Activated CD8-positive, alpha-beta T cell treated with anti-CD3 and anti-CD28 coated beads, Interleukin-2, amount 10 ng/mL, durations not matched to agents 7 days and 5 days (primary cell): ENCODE data around the gene SYP. TPM values are rescaled to one million over a fixed set of nuclear protein-coding genes. Genes with fewer than 3 reads are reported as not detected.
"Not testable (repeated sequence)": the region's sequence is repeated elsewhere in the genome, so short reads cannot be mapped to it uniquely, and the experiment has no call there.

Experiments used
- ATAC-seq: fragments of 150-1000 bp; cut with Tn5 transposase; one replicate; pipeline ENCODE4 v1.10.0; 2021; ENCODE audit warnings: moderate library complexity
- CTCF ChIA-PET: fragments of 350-600 bp; sonication (Branson Sonifier 250); formaldehyde crosslinking; loops from one replicate; lab custom pipeline; 2021; ENCODE audit warnings: antibody characterized with exemption; lab: Charles Lee
- POLR2A ChIA-PET: fragments of 350-600 bp; sonication (Branson Sonifier 250); formaldehyde crosslinking; loops from one replicate; lab custom pipeline; 2021; ENCODE audit warnings: antibody characterized with exemption; lab: Charles Lee
- DNase-seq: peaks from one replicate; pipeline ENCODE4 v3.0.0-alpha.2; 2020
- H3K27ac Mint-ChIP-seq: one replicate; pipeline ENCODE4 v1.8.0; 2021; ENCODE audit warnings: mild to moderate bottlenecking, mixed read lengths
- H3K27me3 Mint-ChIP-seq: one replicate; pipeline ENCODE4 v1.8.0; 2021; ENCODE audit warnings: low read depth, mixed read lengths
- H3K36me3 Mint-ChIP-seq: one replicate; pipeline ENCODE4 v1.8.0; 2021; ENCODE audit warnings: low read depth, mixed read lengths
- H3K4me1 Mint-ChIP-seq: one replicate; pipeline ENCODE4 v1.8.0; 2021; ENCODE audit warnings: low read depth, mixed read lengths
- H3K4me3 Mint-ChIP-seq: one replicate; pipeline ENCODE4 v1.8.0; 2021; ENCODE audit warnings: mild to moderate bottlenecking, mixed read lengths
- H3K9me3 Mint-ChIP-seq: one replicate; pipeline ENCODE4 v1.8.0; 2022; ENCODE audit warnings: mixed read lengths; ENCODE audit not compliant: insufficient read depth
- total RNA-seq, 2 experiments: library from RNA; stranded (reverse); gene quantifications; one replicate each; pipeline ENCODE4 v1.2.3, GENCODE V29; 2021

The SYP gene
- total RNA-seq, 2 experiments from 2014 or later: 1.1 to 2.6 TPM

- POLR2A ChIA-PET: no interaction called here
- Mint-ChIP-seq H3K4me3 (no peak overlapping the region), H3K36me3 (no peaks in the 10 kb centered on the region), H3K9me3 (no peaks in the 10 kb centered on the region), H3K4me1 (no peaks in the 10 kb centered on the region), H3K27me3 (no peaks in the 10 kb centered on the region), H3K27ac (no peak overlapping the region)
- no peak for ATAC-seq
- DNase-seq: no peak
- CTCF ChIA-PET: no interaction called here
These were observed 52.1 kb downstream of the SYP start for GRCh38 chrX:49147936-49148335.

GRCh38 chrX:49147282-49147681, 52.7 kb downstream of the SYP start:
- Mint-ChIP-seq H3K4me3 (no peak overlapping the region), H3K9me3 (no peaks in the 10 kb centered on the region), H3K27me3 (no peaks in the 10 kb centered on the region), H3K4me1 (no peaks in the 10 kb centered on the region), H3K27ac (no peak overlapping the region), H3K36me3 (no peaks in the 10 kb centered on the region)
- ChIA-PET CTCF (no interaction called here), POLR2A (no interaction called here)
- no peak for DNase-seq
- ATAC-seq: no peak

- H3K4me3 Mint-ChIP-seq, H3K36me3 Mint-ChIP-seq, H3K27ac Mint-ChIP-seq, H3K4me1 Mint-ChIP-seq, POLR2A ChIA-PET, DNase-seq, H3K27me3 Mint-ChIP-seq, H3K9me3 Mint-ChIP-seq, ATAC-seq: not testable (repeated sequence)
- CTCF ChIA-PET: interaction anchor here (1.1 to 4.9 kb wide), 3 partner anchors 12 to 50 kb away, joined by 4 to 26 read pairs (median 7); no protein-coding TSS in a partner anchor
These were observed 56.8 kb downstream of the SYP start for GRCh38 chrX:49143154-49143553.

GRCh38 chrX:49142264-49142663, 57.7 kb downstream of the SYP start:
- H3K4me1 Mint-ChIP-seq, H3K4me3 Mint-ChIP-seq, ATAC-seq, H3K27ac Mint-ChIP-seq, H3K27me3 Mint-ChIP-seq, H3K9me3 Mint-ChIP-seq, POLR2A ChIA-PET, H3K36me3 Mint-ChIP-seq, DNase-seq: not testable (repeated sequence)
- CTCF ChIA-PET: interaction anchor here (1.1 to 4.9 kb wide), 6 partner anchors 13 to 51 kb away, joined by 4 to 26 read pairs (median 6); partner anchors contain the start of gene MAGIX

- Mint-ChIP-seq H3K4me3 (no peak overlapping the region), H3K27me3 (no peaks in the 10 kb centered on the region), H3K9me3 (peaks cover 8% of the 10 kb centered on the region), H3K4me1 (no peaks in the 10 kb centered on the region), H3K27ac (no peak overlapping the region), H3K36me3 (peaks cover 2% of the 10 kb centered on the region)
- POLR2A ChIA-PET: no interaction called here
- no peak for ATAC-seq
- no peak for DNase-seq
- CTCF ChIA-PET: interaction anchor here (4.9 kb wide), 1 partner anchor 16 kb away, joined by 26 read pairs; no protein-coding TSS in a partner anchor
These were observed 60.3 kb downstream of the SYP start for GRCh38 chrX:49139713-49140112.

Other genes starting within 250 kb of the SYP start
- gene OTUD5, start 242.6 kb downstream of the SYP start, total RNA-seq: 10 to 100 TPM; 40.0 to 41.7 TPM
- 1 to 10 TPM; 3.5 to 4.6 TPM for gene KCND1, start 228.3 kb downstream of the SYP start, total RNA-seq
- 10 to 100 TPM; 81.8 to 82.7 TPM for gene GRIPAP1, start 197.9 kb downstream of the SYP start, total RNA-seq
- gene TFE3, start 156.8 kb downstream of the SYP start, total RNA-seq: 10 to 100 TPM; 17.6 to 18.2 TPM
- 1 to 10 TPM; 5.0 to 5.4 TPM for gene CCDC120, start 141.2 kb downstream of the SYP start, total RNA-seq
- 10 to 100 TPM; 19.7 to 22.6 TPM for gene PRAF2, start 126.2 kb downstream of the SYP start, total RNA-seq
- gene WDR45, start 120.3 kb downstream of the SYP start, total RNA-seq: 10 to 100 TPM; 29.1 to 29.4 TPM
- gene GPKOW, start 76.5 kb downstream of the SYP start, total RNA-seq: 10 to 100 TPM; 26.1 to 26.2 TPM
- gene MAGIX, start 37.4 kb downstream of the SYP start, total RNA-seq: 1 to 10 TPM in 1 of 2 experiments, under 1 TPM in 1; 0.97 to 1.5 TPM
- 100 to 1,000 TPM; 203 to 214 TPM for gene PLP2, start 28.3 kb downstream of the SYP start, total RNA-seq
- gene PRICKLE3, start 13.8 kb downstream of the SYP start, total RNA-seq: 10 to 100 TPM; 13.9 TPM
- gene CACNA1F, start 33.1 kb upstream of the SYP start, total RNA-seq: under 1 TPM; 0.11 to 0.18 TPM
- gene CCDC22, start 35.3 kb upstream of the SYP start, total RNA-seq: 10 to 100 TPM; 27.3 to 32.2 TPM
- 10 to 100 TPM; 14.6 to 15.4 TPM for gene FOXP3, start 64.5 kb upstream of the SYP start, total RNA-seq
- 1 to 10 TPM; 8.0 to 8.5 TPM for gene PPP1R3F, start 69.6 kb upstream of the SYP start, total RNA-seq
- not detected for gene GAGE10, start 103.5 kb upstream of the SYP start, total RNA-seq
- gene GAGE12J, start 121.8 kb upstream of the SYP start, total RNA-seq: not detected
- gene GAGE13, start 131.4 kb upstream of the SYP start, total RNA-seq: not detected